Measurements from ENCODE around the gene SLC50A1.

SLC50A1 gene

DNA sequence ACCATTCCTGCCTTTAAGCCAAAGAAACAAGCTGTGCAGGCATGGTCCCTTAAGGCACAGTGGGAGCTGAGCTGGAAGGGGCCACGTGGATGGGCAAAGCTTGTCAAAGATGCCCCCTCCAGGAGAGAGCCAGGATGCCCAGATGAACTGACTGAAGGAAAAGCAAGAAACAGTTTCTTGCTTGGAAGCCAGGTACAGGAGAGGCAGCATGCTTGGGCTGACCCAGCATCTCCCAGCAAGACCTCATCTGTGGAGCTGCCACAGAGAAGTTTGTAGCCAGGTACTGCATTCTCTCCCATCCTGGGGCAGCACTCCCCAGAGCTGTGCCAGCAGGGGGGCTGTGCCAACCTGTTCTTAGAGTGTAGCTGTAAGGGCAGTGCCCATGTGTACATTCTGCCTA is 1.3 kb upstream of the SLC50A1 start:
- Histone ChIP-seq H3K4me3 (replicated peaks; ENCODE audit: low read depth, low read length) (no peak overlapping the region; the same call in 1 of the 2 replicates), H3K36me3 (ENCODE audit: control insufficient read depth, insufficient read depth, low read length) (peaks cover 9% of the 10 kb centered on the region), H3K27me3 (replicated peaks; ENCODE audit: control insufficient read depth, insufficient read depth, low read length) (no peaks in the 10 kb centered on the region)
- DNase-seq (ENCODE audit: extremely low read depth, insufficient read length), result no peak
- no peak for TF ChIP-seq CTCF (IDR thresholded peaks at IDR 0.05; ENCODE audit: insufficient read depth, low read length, poor library complexity, severe bottlenecking)

DNA sequence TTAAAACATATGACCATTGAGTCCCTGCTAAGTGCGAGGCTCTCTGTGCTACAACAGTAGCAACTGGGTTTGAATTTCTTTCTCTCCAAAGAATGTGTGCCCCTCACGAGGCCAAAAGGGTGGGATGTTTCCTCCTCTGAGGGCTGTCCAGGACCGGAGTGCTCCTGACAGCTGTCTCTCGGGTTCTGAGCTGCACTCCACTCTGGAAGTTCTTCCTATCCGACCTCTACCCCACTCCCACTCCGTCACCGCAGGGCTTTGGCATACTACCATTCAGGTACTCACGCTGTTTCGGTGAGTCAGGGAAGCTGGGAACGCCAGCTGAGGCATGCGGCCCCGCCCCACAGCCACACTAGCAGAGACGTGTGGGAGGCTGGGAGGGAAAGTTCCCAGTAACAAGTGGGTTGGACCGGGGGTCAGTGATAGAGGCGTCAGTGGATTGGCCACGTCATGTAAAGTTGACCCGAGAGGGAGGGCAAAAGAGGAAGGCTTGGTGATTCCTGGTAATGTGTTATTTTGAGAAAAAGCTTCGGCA is 705 bp upstream of the SLC50A1 start:
- peak overlapping the region; percentile 90 for H3K4me3 ChIP-seq (replicated peaks; ENCODE audit: low read depth, low read length)
- H3K27me3 ChIP-seq (replicated peaks; ENCODE audit: control insufficient read depth, insufficient read depth, low read length), result no peaks in the 10 kb centered on the region
- peaks cover 9% of the 10 kb centered on the region for H3K36me3 ChIP-seq (ENCODE audit: control insufficient read depth, insufficient read depth, low read length)
- DNase-seq (ENCODE audit: extremely low read depth, insufficient read length), result peak; percentile 37
- no peak for TF ChIP-seq CTCF (IDR thresholded peaks at IDR 0.05; ENCODE audit: insufficient read depth, low read length, poor library complexity, severe bottlenecking)

GRCh38 chr1:155136748-155137147 is 1.1 kb downstream of the SLC50A1 start:
- no peak for TF ChIP-seq CTCF (IDR thresholded peaks at IDR 0.05; ENCODE audit: insufficient read depth, low read length, poor library complexity, severe bottlenecking)
- peak; percentile 38 for DNase-seq (ENCODE audit: extremely low read depth, insufficient read length)
- Histone ChIP-seq H3K4me3 (replicated peaks; ENCODE audit: low read depth, low read length) (peak overlapping the region; percentile 70), H3K27me3 (replicated peaks; ENCODE audit: control insufficient read depth, insufficient read depth, low read length) (no peaks in the 10 kb centered on the region), H3K36me3 (ENCODE audit: control insufficient read depth, insufficient read depth, low read length) (peaks cover 9% of the 10 kb centered on the region)

GRCh38 chr1:155137154-155137949 is 1.7 kb downstream of the SLC50A1 start:
- Histone ChIP-seq H3K27me3 (replicated peaks; ENCODE audit: control insufficient read depth, insufficient read depth, low read length) (no peaks in the 10 kb centered on the region), H3K4me3 (replicated peaks; ENCODE audit: low read depth, low read length) (peak overlapping the region; percentile 70), H3K36me3 (ENCODE audit: control insufficient read depth, insufficient read depth, low read length) (peaks cover 9% of the 10 kb centered on the region)
- no peak for TF ChIP-seq CTCF (IDR thresholded peaks at IDR 0.05; ENCODE audit: insufficient read depth, low read length, poor library complexity, severe bottlenecking)
- DNase-seq (ENCODE audit: extremely low read depth, insufficient read length), result no peak

- Histone ChIP-seq H3K27me3 (replicated peaks; ENCODE audit: control insufficient read depth, insufficient read depth, low read length) (no peaks in the 10 kb centered on the region), H3K4me3 (replicated peaks; ENCODE audit: low read depth, low read length) (peak within 1 kb of the TSS; percentile 84), H3K36me3 (ENCODE audit: control insufficient read depth, insufficient read depth, low read length) (peaks cover 9% of the 10 kb centered on the region)
- TF ChIP-seq CTCF (IDR thresholded peaks at IDR 0.05; ENCODE audit: insufficient read depth, low read length, poor library complexity, severe bottlenecking), result no peak
- DNase-seq (ENCODE audit: extremely low read depth, insufficient read length), result peak; percentile 82
Measured at GRCh38 chr1:155139895-155140629, 4.4 kb downstream of the SLC50A1 start, which contains the start of gene DPM3. Gene DPM3 (minus strand): TSS chr1:155140531. CDS start chr1:155140240, 291 bp downstream.
